ENCODE data around the gene RGS19. TPM values are rescaled to one million over a fixed set of nuclear protein-coding genes. Genes with fewer than 3 reads are reported as not detected.
A peak's percentile ranks its signal among the peaks of the same experiment; 100 is the strongest.

RGS19 gene
- total and polyA plus RNA-seq, 2 of the 8 experiments (the other 6 are each of a cell fraction or from before 2014, with no cell fraction given), result 12.7 to 16.8 TPM

DNA sequence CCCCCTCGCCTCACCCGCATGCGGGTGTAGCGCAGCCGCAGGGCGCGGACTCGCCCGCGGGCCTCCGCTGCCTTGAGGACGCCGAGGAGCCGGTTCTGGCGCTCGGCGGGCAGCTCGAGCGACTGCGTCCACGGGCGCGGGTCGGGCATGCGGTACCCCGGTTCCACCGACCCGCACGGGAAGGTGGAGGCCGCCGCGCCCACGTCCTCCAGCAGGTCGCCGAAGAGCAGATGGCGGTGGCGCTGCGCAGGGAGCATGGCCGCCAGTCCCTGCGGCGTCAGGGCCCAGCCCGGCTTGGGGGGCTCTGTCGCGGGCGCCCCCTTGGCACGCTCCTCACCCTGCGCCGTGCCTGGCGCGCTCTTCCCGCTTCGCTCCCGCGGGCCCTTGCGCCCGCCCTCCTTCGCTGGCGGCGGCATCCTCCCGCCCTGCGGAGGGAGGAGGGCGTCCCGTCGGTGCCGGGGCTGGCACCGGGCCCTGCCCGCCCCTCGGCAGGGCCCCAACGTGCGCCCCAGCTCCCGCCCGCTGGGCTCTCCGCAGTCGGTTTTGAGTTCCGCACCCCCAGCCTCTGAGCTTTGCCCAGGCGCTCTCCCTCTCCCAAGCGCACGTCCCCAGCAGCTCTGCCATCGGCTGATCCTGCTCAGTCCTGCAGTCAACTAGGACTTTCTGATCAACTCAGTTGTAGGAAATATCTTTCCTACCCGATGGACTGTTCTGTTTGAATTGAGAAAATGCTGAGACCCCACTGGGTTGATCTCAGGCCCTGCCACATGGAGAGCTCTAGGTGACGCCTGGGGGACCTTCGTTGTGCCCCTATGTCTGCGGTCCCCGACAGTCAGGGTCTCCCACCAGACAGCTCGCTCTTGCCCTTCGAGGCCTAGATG is 4.7 kb upstream of the RGS19 start, which contains the start of gene LKAAEAR1 (continued):
- peak in 1 of 2 experiments; percentile 23; a peak in 1 of 3 replicates for TF ChIP-seq EP300 (IDR thresholded peaks at IDR 0.05; ENCODE audit: borderline replicate concordance in 1 of 2, low read depth in 2 of 2, low read length in 2 of 2)
- TF ChIP-seq, protein P1, sequence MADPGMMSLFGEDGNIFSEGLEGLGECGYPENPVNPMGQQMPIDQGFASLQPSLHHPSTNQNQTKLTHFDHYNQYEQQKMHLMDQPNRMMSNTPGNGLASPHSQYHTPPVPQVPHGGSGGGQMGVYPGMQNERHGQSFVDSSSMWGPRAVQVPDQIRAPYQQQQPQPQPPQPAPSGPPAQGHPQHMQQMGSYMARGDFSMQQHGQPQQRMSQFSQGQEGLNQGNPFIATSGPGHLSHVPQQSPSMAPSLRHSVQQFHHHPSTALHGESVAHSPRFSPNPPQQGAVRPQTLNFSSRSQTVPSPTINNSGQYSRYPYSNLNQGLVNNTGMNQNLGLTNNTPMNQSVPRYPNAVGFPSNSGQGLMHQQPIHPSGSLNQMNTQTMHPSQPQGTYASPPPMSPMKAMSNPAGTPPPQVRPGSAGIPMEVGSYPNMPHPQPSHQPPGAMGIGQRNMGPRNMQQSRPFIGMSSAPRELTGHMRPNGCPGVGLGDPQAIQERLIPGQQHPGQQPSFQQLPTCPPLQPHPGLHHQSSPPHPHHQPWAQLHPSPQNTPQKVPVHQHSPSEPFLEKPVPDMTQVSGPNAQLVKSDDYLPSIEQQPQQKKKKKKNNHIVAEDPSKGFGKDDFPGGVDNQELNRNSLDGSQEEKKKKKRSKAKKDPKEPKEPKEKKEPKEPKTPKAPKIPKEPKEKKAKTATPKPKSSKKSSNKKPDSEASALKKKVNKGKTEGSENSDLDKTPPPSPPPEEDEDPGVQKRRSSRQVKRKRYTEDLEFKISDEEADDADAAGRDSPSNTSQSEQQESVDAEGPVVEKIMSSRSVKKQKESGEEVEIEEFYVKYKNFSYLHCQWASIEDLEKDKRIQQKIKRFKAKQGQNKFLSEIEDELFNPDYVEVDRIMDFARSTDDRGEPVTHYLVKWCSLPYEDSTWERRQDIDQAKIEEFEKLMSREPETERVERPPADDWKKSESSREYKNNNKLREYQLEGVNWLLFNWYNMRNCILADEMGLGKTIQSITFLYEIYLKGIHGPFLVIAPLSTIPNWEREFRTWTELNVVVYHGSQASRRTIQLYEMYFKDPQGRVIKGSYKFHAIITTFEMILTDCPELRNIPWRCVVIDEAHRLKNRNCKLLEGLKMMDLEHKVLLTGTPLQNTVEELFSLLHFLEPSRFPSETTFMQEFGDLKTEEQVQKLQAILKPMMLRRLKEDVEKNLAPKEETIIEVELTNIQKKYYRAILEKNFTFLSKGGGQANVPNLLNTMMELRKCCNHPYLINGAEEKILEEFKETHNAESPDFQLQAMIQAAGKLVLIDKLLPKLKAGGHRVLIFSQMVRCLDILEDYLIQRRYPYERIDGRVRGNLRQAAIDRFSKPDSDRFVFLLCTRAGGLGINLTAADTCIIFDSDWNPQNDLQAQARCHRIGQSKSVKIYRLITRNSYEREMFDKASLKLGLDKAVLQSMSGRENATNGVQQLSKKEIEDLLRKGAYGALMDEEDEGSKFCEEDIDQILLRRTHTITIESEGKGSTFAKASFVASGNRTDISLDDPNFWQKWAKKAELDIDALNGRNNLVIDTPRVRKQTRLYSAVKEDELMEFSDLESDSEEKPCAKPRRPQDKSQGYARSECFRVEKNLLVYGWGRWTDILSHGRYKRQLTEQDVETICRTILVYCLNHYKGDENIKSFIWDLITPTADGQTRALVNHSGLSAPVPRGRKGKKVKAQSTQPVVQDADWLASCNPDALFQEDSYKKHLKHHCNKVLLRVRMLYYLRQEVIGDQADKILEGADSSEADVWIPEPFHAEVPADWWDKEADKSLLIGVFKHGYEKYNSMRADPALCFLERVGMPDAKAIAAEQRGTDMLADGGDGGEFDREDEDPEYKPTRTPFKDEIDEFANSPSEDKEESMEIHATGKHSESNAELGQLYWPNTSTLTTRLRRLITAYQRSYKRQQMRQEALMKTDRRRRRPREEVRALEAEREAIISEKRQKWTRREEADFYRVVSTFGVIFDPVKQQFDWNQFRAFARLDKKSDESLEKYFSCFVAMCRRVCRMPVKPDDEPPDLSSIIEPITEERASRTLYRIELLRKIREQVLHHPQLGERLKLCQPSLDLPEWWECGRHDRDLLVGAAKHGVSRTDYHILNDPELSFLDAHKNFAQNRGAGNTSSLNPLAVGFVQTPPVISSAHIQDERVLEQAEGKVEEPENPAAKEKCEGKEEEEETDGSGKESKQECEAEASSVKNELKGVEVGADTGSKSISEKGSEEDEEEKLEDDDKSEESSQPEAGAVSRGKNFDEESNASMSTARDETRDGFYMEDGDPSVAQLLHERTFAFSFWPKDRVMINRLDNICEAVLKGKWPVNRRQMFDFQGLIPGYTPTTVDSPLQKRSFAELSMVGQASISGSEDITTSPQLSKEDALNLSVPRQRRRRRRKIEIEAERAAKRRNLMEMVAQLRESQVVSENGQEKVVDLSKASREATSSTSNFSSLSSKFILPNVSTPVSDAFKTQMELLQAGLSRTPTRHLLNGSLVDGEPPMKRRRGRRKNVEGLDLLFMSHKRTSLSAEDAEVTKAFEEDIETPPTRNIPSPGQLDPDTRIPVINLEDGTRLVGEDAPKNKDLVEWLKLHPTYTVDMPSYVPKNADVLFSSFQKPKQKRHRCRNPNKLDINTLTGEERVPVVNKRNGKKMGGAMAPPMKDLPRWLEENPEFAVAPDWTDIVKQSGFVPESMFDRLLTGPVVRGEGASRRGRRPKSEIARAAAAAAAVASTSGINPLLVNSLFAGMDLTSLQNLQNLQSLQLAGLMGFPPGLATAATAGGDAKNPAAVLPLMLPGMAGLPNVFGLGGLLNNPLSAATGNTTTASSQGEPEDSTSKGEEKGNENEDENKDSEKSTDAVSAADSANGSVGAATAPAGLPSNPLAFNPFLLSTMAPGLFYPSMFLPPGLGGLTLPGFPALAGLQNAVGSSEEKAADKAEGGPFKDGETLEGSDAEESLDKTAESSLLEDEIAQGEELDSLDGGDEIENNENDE (IDR thresholded peaks at IDR 0.05; ENCODE audit: insufficient replicate concordance, low read length), result no peak
- TF ChIP-seq SP2 (IDR thresholded peaks at IDR 0.05; ENCODE audit: low read length), result no peak
- TF ChIP-seq HDAC2 (IDR thresholded peaks at IDR 0.05; ENCODE audit: borderline replicate concordance in 1 of 2, low read depth in 2 of 2, low read length in 2 of 2), result 0 out of 4 replicates have a peak, but pooled peaks of 1 of the 2 experiments have one; percentile 21
- TF ChIP-seq, protein P2, sequence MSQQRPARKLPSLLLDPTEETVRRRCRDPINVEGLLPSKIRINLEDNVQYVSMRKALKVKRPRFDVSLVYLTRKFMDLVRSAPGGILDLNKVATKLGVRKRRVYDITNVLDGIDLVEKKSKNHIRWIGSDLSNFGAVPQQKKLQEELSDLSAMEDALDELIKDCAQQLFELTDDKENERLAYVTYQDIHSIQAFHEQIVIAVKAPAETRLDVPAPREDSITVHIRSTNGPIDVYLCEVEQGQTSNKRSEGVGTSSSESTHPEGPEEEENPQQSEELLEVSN (IDR thresholded peaks at IDR 0.05), result peak; percentile 61
- no peak for TF ChIP-seq NANOG (IDR thresholded peaks at IDR 0.05; ENCODE audit: insufficient read depth, low read depth, low read length, poor library complexity, severe bottlenecking)
- no peak for TF ChIP-seq ASH2L (IDR thresholded peaks at IDR 0.05; ENCODE audit: low read length)
